Mesothelial cell of epicardium (in vitro differentiated cells): Measurements from ENCODE around the gene BTBD3. TPM values are rescaled to one million over a fixed set of nuclear protein-coding genes. Genes with fewer than 3 reads are reported as not detected.

Experiments used
- DNase-seq, 2 experiments: peaks; one replicate each; pipeline ENCODE4 v3.0.0; 2021; ENCODE audit warnings: low spot score in 2 of 2; ENCODE audit not compliant: unreplicated experiment in 2 of 2
- H3K27ac Mint-ChIP-seq: 2 replicates; pipeline ENCODE4 v1.8.0; 2021; ENCODE audit warnings: mixed read lengths
- H3K27me3 Mint-ChIP-seq: 2 replicates; pipeline ENCODE4 v1.8.0; 2021; ENCODE audit warnings: low read depth, mixed read lengths
- H3K36me3 Mint-ChIP-seq: 2 replicates; pipeline ENCODE4 v1.8.0; 2021; ENCODE audit warnings: mixed read lengths
- H3K4me1 Mint-ChIP-seq: 2 replicates; pipeline ENCODE4 v1.8.0; 2021; ENCODE audit warnings: mixed read lengths
- H3K4me3 Mint-ChIP-seq: 2 replicates; pipeline ENCODE4 v1.8.0; 2021; ENCODE audit warnings: mild to moderate bottlenecking, moderate library complexity, mixed read lengths
- H3K9me3 Mint-ChIP-seq: 2 replicates; pipeline ENCODE4 v1.8.0; 2021; ENCODE audit warnings: mixed read lengths
- CTCF ChIP-seq: fragments of 200-600 bp; sonication (generic); IDR thresholded peaks from one replicate; pipeline ENCODE4 v1.5.0; 2021; ENCODE audit warnings: antibody characterized with exemption; ENCODE audit not compliant: unreplicated experiment
- total RNA-seq: library from RNA; stranded (reverse); gene quantifications from 3 replicates; pipeline ENCODE4 v1.2.1, GENCODE V29; 2021

Gene BTBD3
- total RNA-seq, 1 donor from 2014 or later: 58.8 TPM

GRCh38 chr20:11926292-11926998, 8.8 kb downstream of the BTBD3 start:
- DNase-seq: no peak
- no peak for TF ChIP-seq CTCF
- H3K27me3 Mint-ChIP-seq: no peaks in the 10 kb centered on the region
- H3K27ac Mint-ChIP-seq: peak overlapping the region; percentile 54
- peaks cover 43% of the 10 kb centered on the region for H3K36me3 Mint-ChIP-seq
- H3K9me3 Mint-ChIP-seq: no peaks in the 10 kb centered on the region
- H3K4me3 Mint-ChIP-seq: no peak overlapping the region
- H3K4me1 Mint-ChIP-seq: peaks cover 12% of the 10 kb centered on the region

GRCh38 chr20:11929947-11930346, 12.3 kb downstream of the BTBD3 start:
- TF ChIP-seq CTCF: no peak
- Mint-ChIP-seq H3K4me1 (peaks cover 17% of the 10 kb centered on the region), H3K4me3 (no peak overlapping the region)

GRCh38 chr20:11935212-11936154, 17.8 kb downstream of the BTBD3 start:
- TF ChIP-seq CTCF: no peak
- H3K4me1 Mint-ChIP-seq: peaks cover 7% of the 10 kb centered on the region
- H3K27me3 Mint-ChIP-seq: no peaks in the 10 kb centered on the region
- no peak for DNase-seq
- no peak overlapping the region for H3K27ac Mint-ChIP-seq
- no peak overlapping the region for H3K4me3 Mint-ChIP-seq
- peaks cover 7% of the 10 kb centered on the region for H3K36me3 Mint-ChIP-seq
- no peaks in the 10 kb centered on the region for H3K9me3 Mint-ChIP-seq

More at GRCh38 chr20:11929947-11930346, 12.3 kb downstream of the BTBD3 start:
- H3K9me3 Mint-ChIP-seq: no peaks in the 10 kb centered on the region
- H3K27me3 Mint-ChIP-seq: no peaks in the 10 kb centered on the region
- no peak overlapping the region for H3K27ac Mint-ChIP-seq
- H3K36me3 Mint-ChIP-seq: peaks cover 29% of the 10 kb centered on the region
- DNase-seq: no peak

GRCh38 chr20:11936157-11936556, 18.5 kb downstream of the BTBD3 start:
- Mint-ChIP-seq H3K4me1 (peaks cover 7% of the 10 kb centered on the region), H3K27me3 (no peaks in the 10 kb centered on the region), H3K4me3 (no peak overlapping the region), H3K36me3 (peaks cover 7% of the 10 kb centered on the region), H3K9me3 (no peaks in the 10 kb centered on the region), H3K27ac (no peak overlapping the region)
- DNase-seq: no peak
- TF ChIP-seq CTCF: no peak

- no peak overlapping the region for H3K27ac Mint-ChIP-seq
- no peak for DNase-seq
- no peaks in the 10 kb centered on the region for H3K36me3 Mint-ChIP-seq
- no peaks in the 10 kb centered on the region for H3K9me3 Mint-ChIP-seq
- no peaks in the 10 kb centered on the region for H3K27me3 Mint-ChIP-seq
- TF ChIP-seq CTCF: no peak
- H3K4me3 Mint-ChIP-seq: no peak overlapping the region
- peaks cover 7% of the 10 kb centered on the region for H3K4me1 Mint-ChIP-seq
Observed at GRCh38 chr20:11937230-11937629, 19.5 kb downstream of the BTBD3 start.
